H1 (cell line): ENCODE measurements around the gene RAB36. TPM values are rescaled to one million over a fixed set of nuclear protein-coding genes. Genes with fewer than 3 reads are reported as not detected.

Experiments used
- BCL11A ChIP-seq, 2 experiments: IDR thresholded peaks; one replicate each; pipeline ENCODE4 v1.6.1; 2011; ENCODE audit warnings: low read depth in 2 of 2, low read length in 2 of 2, mild to moderate bottlenecking in 2 of 2
- CTBP2 ChIP-seq: IDR thresholded peaks from 2 replicates; pipeline ENCODE4 v1.7.0; 2011; ENCODE audit warnings: borderline replicate concordance, mild to moderate bottlenecking, moderate library complexity, mixed read lengths, low read length; ENCODE audit not compliant: insufficient read depth, insufficient read length
- HDAC6 ChIP-seq: IDR thresholded peaks from one replicate; pipeline ENCODE4 v1.7.1; 2012; ENCODE audit warnings: low read depth, mild to moderate bottlenecking, inconsistent platforms, low read length, moderate library complexity
- polyA plus RNA-seq, 7 experiments: library from polyadenylated mRNA; depleted of rRNA in 3 of 7; stranded (reverse) in 5 of 7; unstranded in 2 of 7; fragments of >200 nt in 5 of 7; fragments of 200-250 nt in 2 of 7; gene quantifications; 1 replicate in 5 of 7; 2 replicates in 1 of 7; 4 replicates in 1 of 7; pipeline versions ENCODE4 v1.2.1 to v1.2.3, GENCODE V29; 2011 to 2013; ENCODE audit warnings: missing spikeins in 2 of 7, mixed read lengths in 2 of 7
- total RNA-seq: library from RNA; stranded (reverse); fragmentation: NEBNext Ultra II Directional; extraction: Animal tissue kit (Norgen Biotek cat#: 25700); gene quantifications from 2 replicates; pipeline ENCODE4 v1.2.1, GENCODE V29; 2021

RAB36 gene
- total and polyA plus RNA-seq, 2 of the 8 experiments (the other 6 are each of a cell fraction or from before 2014, with no cell fraction given): 1.0 to 1.5 TPM

DNA sequence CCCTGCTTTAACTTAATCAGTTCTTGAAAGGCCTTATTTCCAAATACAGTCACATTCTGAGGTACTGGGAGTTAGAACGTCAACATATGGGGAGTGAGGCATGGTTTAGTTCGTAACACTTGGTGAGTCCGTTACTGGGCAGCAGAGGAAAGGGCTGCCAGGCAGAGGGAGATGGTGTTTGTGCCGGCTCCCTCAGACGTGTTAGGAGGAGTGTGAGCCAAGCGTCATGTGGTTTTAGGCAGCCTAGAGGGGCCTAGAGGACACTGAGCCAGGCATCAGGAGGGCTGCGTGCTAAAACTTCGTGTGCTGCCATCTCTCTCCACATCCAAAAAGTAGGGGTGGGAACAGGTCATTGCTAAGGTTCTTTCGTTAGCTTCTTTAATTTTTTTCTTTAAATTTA lies 45.2 kb downstream of the RAB36 start (continued):
- TF ChIP-seq CTBP2 (no peak), HDAC6 (no peak), BCL11A (IDR thresholded peaks at IDR 0.05; ENCODE audit: low read depth in 2 of 2, low read length in 2 of 2) (no peak)
